GM12801 (cell line): ENCODE data around the gene CBR4.

Experiments
- TF ChIP-seq, protein P1 (sequence below): IDR thresholded peaks from one replicate; pipeline ENCODE4 v1.5.1; 2011; ENCODE audit warnings: control low read depth; ENCODE audit not compliant: insufficient read length; ENCODE audit errors: extremely low read depth

The CBR4 gene

DNA sequence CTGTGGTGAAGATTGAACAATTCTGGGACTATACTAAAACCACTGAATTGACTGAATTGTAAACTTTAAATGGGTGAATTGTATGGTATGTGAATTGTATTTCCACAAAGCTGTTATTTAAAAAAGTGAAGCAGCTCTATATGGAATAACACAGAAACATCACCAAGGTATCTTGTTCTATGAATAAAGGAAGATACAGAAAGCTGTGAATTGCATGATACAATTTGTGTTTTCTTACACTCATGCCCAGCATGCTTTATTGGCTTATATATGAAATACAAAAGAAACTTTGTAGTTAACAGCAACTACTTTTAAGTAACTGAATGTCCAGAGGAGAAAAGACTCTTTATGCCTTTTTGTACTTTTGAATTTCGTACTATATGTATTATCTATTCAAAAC, 11.5 kb downstream of the CBR4 start:
- TF ChIP-seq, protein P1, sequence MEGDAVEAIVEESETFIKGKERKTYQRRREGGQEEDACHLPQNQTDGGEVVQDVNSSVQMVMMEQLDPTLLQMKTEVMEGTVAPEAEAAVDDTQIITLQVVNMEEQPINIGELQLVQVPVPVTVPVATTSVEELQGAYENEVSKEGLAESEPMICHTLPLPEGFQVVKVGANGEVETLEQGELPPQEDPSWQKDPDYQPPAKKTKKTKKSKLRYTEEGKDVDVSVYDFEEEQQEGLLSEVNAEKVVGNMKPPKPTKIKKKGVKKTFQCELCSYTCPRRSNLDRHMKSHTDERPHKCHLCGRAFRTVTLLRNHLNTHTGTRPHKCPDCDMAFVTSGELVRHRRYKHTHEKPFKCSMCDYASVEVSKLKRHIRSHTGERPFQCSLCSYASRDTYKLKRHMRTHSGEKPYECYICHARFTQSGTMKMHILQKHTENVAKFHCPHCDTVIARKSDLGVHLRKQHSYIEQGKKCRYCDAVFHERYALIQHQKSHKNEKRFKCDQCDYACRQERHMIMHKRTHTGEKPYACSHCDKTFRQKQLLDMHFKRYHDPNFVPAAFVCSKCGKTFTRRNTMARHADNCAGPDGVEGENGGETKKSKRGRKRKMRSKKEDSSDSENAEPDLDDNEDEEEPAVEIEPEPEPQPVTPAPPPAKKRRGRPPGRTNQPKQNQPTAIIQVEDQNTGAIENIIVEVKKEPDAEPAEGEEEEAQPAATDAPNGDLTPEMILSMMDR, result no peak

DNA sequence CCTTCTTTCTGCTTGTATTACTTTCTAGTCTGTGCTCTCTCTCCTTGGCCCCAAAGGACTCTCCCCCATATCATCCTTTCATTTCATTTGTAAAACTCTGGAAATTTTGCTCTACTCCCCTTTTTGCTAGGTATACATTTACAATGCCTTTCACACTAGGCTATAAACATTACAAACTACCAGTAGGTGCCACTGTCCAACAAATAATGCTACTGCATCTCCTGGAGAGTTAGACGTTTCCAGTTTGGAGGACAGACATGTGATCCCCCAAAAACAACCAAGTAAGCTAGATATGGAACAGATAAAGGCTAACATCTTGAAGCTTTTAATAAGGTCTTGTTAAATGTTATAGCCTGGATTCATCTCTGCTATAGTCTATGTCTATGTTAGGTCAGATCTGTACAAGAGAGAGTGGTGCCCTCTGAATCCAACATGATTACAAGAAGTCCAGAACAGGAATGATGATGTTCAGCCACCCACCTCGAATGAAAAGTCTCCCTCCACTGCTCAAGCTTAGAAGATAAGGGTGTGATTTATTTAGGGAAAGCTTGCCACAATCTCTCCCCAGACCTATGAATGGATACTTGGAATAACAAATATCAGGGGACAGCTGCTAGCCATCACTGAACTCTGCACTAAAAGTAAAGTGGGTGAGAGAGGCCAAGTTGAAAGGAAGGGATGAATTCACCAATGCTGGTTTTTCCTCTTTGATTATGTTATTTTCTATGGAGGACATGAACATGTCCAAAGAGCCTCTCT, 14.3 kb downstream of the CBR4 start:
- TF ChIP-seq, protein P1, result no peak

DNA sequence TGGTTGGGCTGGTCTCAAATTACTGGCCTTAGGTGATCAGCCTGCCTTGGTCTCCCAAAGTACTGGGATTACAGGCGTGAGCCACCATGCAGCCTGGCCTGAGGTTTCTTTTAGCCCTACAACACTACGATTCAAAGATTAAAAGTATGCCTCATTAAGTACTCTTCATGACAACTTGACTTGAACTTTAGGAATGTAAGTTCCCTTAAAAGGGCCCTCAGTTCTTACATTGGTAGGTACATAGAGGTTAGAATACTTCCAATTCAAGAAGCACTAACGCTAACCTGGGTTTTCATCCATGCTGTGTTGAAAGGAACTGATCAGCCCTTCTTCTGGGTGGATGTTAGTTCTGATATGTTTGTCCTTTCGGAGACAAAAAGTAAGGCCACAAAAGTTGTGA, 15.1 kb downstream of the CBR4 start:
- TF ChIP-seq, protein P1, result no peak

DNA sequence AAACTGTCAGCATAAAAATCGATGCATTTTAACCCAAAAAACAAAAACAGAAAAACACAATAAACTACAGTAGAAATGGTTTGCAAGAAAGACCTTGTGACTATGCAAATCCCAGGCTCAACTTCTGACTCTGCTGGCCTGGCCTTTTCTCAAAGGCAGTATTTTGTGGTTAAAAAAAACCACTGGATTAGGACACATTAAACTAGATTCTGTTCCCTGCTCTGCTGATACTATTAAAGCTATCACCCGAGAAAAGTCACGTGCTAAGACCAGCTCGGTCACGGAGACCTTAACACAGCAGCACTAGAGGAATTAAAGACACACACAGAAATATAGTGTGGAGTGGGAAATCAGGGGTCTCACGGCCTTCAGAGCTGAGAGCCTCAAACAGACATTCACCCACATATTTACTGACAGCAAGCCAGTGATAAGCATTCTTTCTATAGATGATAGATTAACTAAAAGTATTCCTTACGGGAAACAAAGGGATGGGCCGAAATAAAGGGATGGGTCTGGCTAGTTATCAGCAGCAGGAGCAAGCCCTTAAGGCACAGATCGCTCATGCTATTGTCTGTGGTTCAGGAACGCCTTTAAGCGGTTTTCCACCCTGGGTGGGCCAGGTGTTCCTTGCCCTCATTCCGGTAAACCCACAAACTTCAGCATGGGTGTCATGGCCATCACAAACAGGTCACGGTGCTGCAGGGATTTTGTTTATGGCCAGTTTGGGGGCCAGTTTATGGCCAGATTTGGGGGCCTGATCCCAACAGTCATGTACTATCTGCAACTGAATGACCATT, 16.1 kb downstream of the CBR4 start:
- TF ChIP-seq, protein P1, result no peak

DNA sequence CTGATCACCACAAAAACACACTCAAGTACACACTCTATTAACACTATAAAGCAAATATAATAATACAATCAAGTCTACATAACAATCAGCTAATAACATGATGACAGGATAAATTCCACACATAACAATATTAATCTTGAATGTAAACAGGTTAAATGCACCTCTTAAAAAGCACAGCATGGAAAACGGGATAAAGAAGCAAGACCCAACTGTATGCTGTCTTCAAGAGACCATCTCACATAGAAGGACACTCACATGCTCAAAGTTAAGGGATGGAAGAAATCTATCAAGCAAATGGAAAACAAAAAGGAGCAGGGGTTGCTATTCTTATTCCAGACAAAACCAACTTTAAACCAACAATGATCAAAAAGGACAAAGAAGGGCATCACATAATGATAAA, 28.1 kb downstream of the CBR4 start:
- TF ChIP-seq, protein P1, result no peak

DNA sequence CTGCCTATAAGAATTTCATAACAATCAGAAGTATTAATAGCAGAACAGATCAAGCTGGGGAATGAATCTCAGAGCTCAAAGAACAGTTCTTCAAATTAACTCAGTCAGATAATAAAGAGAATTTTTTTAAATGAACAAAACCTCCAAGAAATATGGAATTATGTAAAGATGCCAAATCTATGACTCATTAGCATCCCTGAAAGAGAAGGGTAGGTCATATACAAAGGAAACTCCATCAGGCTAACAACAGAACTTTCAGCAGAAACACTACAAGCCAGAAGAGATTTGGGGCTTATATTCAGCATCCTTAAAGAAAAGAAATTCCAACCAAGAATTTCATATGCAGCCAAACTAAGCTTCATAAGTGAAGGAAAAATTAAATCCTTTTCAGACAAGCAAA, 28.6 kb downstream of the CBR4 start:
- TF ChIP-seq, protein P1, result no peak

DNA sequence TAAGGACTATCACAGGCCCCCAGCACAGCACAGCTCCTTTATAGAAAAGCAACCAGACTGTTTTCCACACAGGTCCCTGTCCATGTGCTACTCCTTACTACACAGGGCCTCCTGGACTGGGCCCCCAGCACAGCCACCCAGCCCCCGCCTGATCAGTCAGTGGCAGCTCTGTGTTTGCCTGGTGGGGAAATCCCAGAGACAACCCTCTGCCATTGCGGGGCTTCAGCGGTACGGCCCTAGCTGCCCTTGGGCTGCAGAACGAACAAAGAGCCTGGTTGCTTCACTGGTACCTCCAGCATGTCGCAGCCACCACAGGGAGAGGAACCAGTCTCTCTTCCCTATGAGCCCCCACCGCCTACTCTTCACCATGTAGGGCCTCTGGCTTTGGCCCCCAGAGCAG, 30.7 kb downstream of the CBR4 start:
- TF ChIP-seq, protein P1, result no peak
